ENCODE results near the gene SEC14L1.

GRCh38 chr17:77120868-77121267 is 19.9 kb upstream of the SEC14L1 start:
- TF ChIP-seq POLR2A (IDR thresholded peaks at IDR 0.05) (no peak), CTCF (IDR thresholded peaks at IDR 0.05) (no peak), POLR2AphosphoS5 (IDR thresholded peaks at IDR 0.05; ENCODE audit: insufficient read depth in 1 of 2, low read depth in 1 of 2) (peak in 1 of 2 donors; percentile 8)
